Pons (tissue), 1 donor: Measurements from ENCODE around the gene TOMM40L.
A peak's percentile ranks its signal among the peaks of the same experiment; 100 is the strongest.
"Not testable (repeated sequence)": the region's sequence is repeated elsewhere in the genome, so short reads cannot be mapped to it uniquely, and the experiment has no call there.

Experiments
- DNase-seq: peaks from one replicate; pipeline ENCODE4 v3.0.0-alpha.2; 2016; ENCODE audit warnings: low spot score

TOMM40L gene

GRCh38 chr1:161257109-161257508 lies 31.2 kb downstream of the TOMM40L start:
- DNase-seq: not testable (repeated sequence)

- DNase-seq: peak; percentile 65
Observed at GRCh38 chr1:161258439-161259344, 32.8 kb downstream of the TOMM40L start, which contains the start of gene PCP4L1. PCP4L1 (plus strand) TSS chr1:161258745; CDS start chr1:161258975, 230 bp downstream.

GRCh38 chr1:161259345-161259702 lies 33.5 kb downstream of the TOMM40L start:
- DNase-seq: no peak

- no peak for DNase-seq
Observed at GRCh38 chr1:161259765-161260164, 33.9 kb downstream of the TOMM40L start.

- no peak for DNase-seq
Observed at GRCh38 chr1:161260376-161261260, 34.8 kb downstream of the TOMM40L start.

- no peak for DNase-seq
Observed at GRCh38 chr1:161261261-161262235, 35.7 kb downstream of the TOMM40L start.

- no peak for DNase-seq
Observed at GRCh38 chr1:161265305-161265704, 39.4 kb downstream of the TOMM40L start.

GRCh38 chr1:161266202-161266601 lies 40.3 kb downstream of the TOMM40L start:
- no peak for DNase-seq

- no peak for DNase-seq
Observed at GRCh38 chr1:161266836-161267235, 41.0 kb downstream of the TOMM40L start.

- peak; percentile 26 for DNase-seq
Observed at GRCh38 chr1:161267321-161267720, 41.5 kb downstream of the TOMM40L start.

- DNase-seq: no peak
Observed at GRCh38 chr1:161273402-161273801, 47.5 kb downstream of the TOMM40L start.

- DNase-seq: no peak
Observed at GRCh38 chr1:161274874-161275273, 49.0 kb downstream of the TOMM40L start.
